Activated CD8-positive, alpha-beta memory T cell treated with anti-CD3 and anti-CD28 coated beads, Interleukin-2, amount 50 U/mL, for 1 hour (primary cell): ENCODE measurements around the gene SIRT2.

ENCODE experiments used
- DNase-seq: peaks from one replicate; pipeline ENCODE4 v3.0.0-alpha.2; 2020; ENCODE audit errors: extremely low read depth

The SIRT2 gene

GRCh38 chr19:38920602-38921419 lies 21.4 kb upstream of the SIRT2 start:
- no peak for DNase-seq

- DNase-seq: no peak
Observed at GRCh38 chr19:38919837-38920601, 20.6 kb upstream of the SIRT2 start.

- no peak for DNase-seq
Observed at GRCh38 chr19:38918526-38918925, 19.1 kb upstream of the SIRT2 start.

GRCh38 chr19:38917921-38918491 lies 18.6 kb upstream of the SIRT2 start:
- no peak for DNase-seq

GRCh38 chr19:38917516-38917915 lies 18.1 kb upstream of the SIRT2 start:
- DNase-seq: no peak

DNA sequence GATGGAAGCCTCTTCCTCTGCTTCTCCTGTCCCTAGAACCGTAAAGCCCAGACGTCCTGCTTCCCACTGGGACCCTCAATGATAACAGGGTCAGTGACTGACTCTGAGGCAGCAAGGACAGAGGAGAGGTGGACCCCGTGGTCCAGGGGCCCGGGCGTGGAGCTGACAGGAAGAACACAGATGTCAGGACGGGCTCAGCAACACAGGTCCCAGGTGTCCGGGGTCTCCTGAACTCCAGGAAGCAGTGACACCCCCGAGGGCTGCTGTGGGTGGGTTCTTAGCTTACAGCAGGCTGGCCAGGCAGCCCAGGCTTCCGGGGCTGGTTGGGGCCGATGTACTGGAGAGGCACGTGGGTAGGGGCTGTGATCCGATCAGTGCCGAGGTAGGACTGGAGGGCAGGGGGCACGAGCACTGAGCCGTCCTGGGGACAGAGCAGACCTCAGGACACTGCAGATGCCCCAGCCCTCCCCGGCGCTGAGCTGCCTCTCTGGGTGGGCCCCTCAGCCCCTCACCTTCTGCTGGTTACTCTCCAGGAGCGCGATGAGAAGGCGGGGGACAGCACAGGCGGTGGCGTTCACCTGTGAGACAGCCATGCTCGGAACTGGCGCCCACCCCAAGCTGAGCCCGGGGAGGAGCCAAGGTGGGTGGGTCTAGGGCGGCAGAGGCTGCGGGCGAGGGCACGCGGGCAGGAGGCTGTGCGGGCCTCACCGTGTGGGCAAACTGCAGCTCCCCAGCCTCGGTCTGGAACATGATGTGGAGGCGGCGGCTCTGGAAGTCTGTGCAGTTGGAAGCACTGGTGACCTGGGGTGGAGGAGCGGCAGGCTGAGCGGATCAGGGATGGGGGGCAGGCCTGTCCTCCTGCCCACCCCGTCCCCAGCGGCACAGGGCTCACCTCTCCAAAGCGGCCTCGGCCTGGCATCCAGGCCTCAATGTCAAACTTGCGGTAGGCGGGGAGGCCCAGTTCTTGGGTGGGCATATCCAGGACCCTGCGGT lies 16.2 kb upstream of the SIRT2 start:
- DNase-seq: no peak

DNA sequence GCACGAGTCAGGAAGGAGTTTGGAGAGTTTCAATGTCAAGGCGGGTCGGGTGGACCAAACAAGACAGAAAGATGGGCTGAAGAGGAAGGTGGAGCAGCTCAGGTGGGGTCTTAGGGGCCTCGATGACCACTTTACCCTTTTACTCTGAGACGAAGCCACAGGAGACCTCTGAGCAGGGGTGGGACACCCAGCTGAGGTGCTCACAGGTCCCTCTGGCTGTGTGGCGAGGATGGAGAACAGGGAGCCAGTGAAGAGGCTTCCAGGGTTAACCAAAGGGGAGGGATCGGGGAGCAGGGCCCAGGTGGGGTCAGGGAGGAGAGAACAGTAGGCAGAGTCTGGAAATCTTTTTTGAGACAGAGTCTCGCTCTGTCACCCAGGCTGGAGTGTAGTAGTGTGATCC lies 14.5 kb upstream of the SIRT2 start:
- DNase-seq: no peak

- no peak for DNase-seq
Observed at GRCh38 chr19:38912600-38913514, 13.4 kb upstream of the SIRT2 start.

DNA sequence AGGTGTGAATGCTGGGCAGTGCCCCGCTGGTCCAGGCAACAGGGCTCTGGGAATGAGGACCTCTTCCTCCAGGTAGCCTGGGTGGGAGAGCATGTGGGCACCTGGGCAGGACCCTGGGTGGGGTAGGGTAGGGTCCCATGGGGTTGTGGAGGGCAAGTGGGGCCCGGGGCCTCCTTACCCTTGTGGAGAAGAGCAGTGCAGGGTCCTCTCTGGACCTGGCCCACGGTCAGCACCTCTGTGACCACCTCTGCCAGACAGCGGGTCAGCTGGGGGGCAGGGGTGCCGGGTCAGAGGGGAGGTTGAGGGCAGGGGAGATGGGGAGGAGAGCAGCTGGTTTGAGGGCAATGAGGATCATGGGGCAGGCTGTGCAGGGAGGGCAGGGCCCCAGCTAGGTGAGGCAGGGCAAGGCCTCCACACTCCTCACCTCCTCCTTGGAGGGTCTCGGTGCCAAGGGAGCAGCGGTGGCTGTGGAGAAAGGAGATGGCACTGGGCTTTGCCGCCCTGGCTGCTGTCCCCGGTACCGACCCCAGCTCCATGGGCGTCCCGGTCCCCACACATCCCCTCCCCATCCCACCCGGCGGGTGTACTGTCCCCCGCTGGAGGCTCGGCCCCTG lies 12.1 kb upstream of the SIRT2 start:
- no peak for DNase-seq

DNA sequence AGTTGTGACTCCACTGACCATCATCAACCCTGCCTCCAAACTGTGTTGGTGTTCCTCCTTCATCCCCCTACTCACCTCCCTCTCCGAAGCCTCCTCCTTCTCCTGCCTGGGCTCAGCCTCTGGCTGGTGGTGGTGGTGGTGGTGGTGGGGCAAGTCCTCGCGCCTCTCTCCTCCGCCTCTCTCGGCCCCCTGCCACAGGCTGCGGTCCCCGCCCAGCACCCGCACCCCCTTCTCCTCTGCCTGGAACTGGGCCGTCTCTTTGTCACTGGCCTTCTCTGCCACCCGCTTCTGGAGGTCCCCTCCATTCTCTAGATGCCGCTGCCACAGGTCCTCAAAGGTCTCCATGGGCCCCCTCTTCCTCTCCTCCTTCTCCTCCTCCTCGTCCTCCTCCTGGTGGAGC lies 11.1 kb upstream of the SIRT2 start:
- no peak for DNase-seq

GRCh38 chr19:38908911-38909310 lies 9.5 kb upstream of the SIRT2 start:
- DNase-seq: no peak

GRCh38 chr19:38907670-38908069 lies 8.3 kb upstream of the SIRT2 start:
- no peak for DNase-seq

DNA sequence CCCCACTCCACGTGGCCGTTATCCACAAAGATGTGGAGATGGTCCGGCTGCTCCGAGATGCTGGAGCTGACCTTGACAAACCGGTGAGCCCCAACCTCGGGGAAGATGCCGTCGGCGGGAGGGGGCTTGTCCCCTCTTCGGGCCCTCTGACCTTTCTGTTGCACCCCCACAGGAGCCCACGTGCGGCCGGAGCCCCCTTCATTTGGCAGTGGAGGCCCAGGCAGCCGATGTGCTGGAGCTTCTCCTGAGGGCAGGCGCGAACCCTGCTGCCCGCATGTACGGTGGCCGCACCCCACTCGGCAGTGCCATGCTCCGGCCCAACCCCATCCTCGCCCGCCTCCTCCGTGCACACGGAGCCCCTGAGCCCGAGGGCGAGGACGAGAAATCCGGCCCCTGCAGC lies 7.8 kb upstream of the SIRT2 start:
- DNase-seq: no peak

- DNase-seq: no peak
Observed at GRCh38 chr19:38905620-38906019, 6.2 kb upstream of the SIRT2 start.

DNA sequence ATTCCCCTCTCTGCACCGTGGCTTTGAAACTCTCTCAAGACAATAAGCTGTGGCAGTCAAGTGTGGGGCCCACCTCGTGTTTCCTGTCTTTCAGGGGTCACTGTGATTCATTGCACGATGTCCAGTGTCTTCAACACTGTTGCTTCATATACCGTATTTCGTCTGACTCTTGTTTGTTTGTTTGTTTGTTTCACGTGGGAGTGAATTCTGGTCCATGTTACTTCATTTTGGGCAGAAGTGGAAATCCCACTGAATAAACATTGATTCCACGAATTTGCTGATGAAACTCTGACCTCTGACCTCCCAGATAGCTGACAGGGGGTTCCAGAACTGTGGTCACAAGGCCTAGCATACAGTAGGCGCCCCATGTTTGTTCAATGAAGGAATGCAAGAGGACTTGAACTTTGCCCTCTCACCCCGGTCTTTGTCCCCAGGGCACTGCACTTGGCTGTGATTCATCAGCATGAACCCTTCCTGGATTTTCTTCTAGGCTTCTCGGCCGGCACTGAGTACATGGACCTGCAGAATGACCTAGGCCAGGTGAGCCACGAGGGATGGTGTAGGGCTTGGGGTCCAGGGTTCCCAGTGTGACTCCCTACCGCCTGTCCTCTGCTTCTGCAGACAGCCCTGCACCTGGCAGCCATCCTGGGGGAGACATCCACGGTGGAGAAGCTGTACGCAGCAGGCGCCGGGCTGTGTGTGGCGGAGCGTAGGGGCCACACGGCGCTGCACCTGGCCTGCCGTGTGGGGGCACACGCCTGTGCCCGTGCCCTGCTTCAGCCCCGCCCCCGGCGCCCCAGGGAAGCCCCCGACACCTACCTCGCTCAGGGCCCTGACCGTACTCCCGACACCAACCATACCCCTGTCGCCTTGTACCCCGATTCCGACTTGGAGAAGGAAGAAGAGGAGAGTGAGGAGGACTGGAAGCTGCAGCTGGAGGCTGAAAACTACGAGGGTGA lies 5.4 kb upstream of the SIRT2 start:
- DNase-seq: no peak

- no peak for DNase-seq
Observed at GRCh38 chr19:38901683-38902082, 2.3 kb upstream of the SIRT2 start.

GRCh38 chr19:38900743-38901190 lies 1.3 kb upstream of the SIRT2 start:
- no peak for DNase-seq

- DNase-seq: no peak
Observed at GRCh38 chr19:38900202-38900629, 798 bp upstream of the SIRT2 start.
